WTC11 (cell line): ENCODE data around the gene DRC3. TPM values are rescaled to one million over a fixed set of nuclear protein-coding genes. Genes with fewer than 3 reads are reported as not detected.

Source experiments
- ATAC-seq: fragments of 200-7000 bp; cut with Tn5 transposase; 2 replicates; pipeline ENCODE4 v1.10.0; 2021; ENCODE audit warnings: mild to moderate bottlenecking, moderate library complexity
- CTCF ChIA-PET: fragments of 300-600 bp; sonication (Branson Sonifier 250); formaldehyde crosslinking; loops from one replicate; lab custom pipeline; 2021; ENCODE audit warnings: antibody characterized with exemption; lab: Charles Lee
- POLR2A ChIA-PET: fragments of 350-600 bp; sonication (Branson Sonifier 250); formaldehyde crosslinking; loops from one replicate; lab custom pipeline; 2021; ENCODE audit warnings: antibody characterized with exemption; lab: Charles Lee
- DNase-seq: peaks from one replicate; pipeline ENCODE4 v3.0.0; 2021; ENCODE audit warnings: low spot score
- H3K27ac Mint-ChIP-seq: 2 replicates; pipeline ENCODE4 v1.8.0; 2021; ENCODE audit warnings: mixed read lengths
- H3K27me3 Mint-ChIP-seq: 2 replicates; pipeline ENCODE4 v1.8.0; 2021; ENCODE audit warnings: low read depth, mild to moderate bottlenecking, moderate library complexity, mixed read lengths
- H3K36me3 Mint-ChIP-seq: 2 replicates; pipeline ENCODE4 v1.8.0; 2021; ENCODE audit warnings: mixed read lengths
- H3K4me1 Mint-ChIP-seq: 2 replicates; pipeline ENCODE4 v1.8.0; 2022; ENCODE audit warnings: mixed read lengths
- H3K4me3 Mint-ChIP-seq: 2 replicates; pipeline ENCODE4 v1.8.0; 2021; ENCODE audit warnings: mild to moderate bottlenecking, moderate library complexity, mixed read lengths
- H3K9me3 Mint-ChIP-seq: 2 replicates; pipeline ENCODE4 v1.8.0; 2021; ENCODE audit warnings: mixed read lengths
- ARID4B ChIP-seq: sonication (generic); formaldehyde crosslinking; IDR thresholded peaks from 2 replicates; pipeline ENCODE4 v1.8.0; 2023; ENCODE audit warnings: missing genetic modification reagents, mild to moderate bottlenecking, borderline replicate concordance
- CREM ChIP-seq: sonication (generic); formaldehyde crosslinking; IDR thresholded peaks from 2 replicates; pipeline ENCODE4 v1.8.1; 2022; ENCODE audit warnings: mild to moderate bottlenecking, missing genetic modification reagents, moderate library complexity
- ESRRA ChIP-seq: sonication (generic); formaldehyde crosslinking; IDR thresholded peaks from 2 replicates; pipeline ENCODE4 v1.8.1; 2022; ENCODE audit warnings: mild to moderate bottlenecking, missing genetic modification reagents, borderline replicate concordance
- FOXJ3 ChIP-seq: sonication (generic); formaldehyde crosslinking; IDR thresholded peaks from 2 replicates; pipeline ENCODE4 v1.9.0; 2021; ENCODE audit warnings: missing genetic modification reagents, mild to moderate bottlenecking, borderline replicate concordance
- GABPB1 ChIP-seq: sonication (generic); formaldehyde crosslinking; IDR thresholded peaks from 2 replicates; pipeline ENCODE4 v1.8.1; 2023; ENCODE audit warnings: mild to moderate bottlenecking, missing genetic modification reagents
- HMGA2 ChIP-seq: fragments of 250-450 bp; sonication (Bioruptor Pico); IDR thresholded peaks from 2 replicates; pipeline ENCODE4 v1.4.0; 2021; ENCODE audit warnings: mild to moderate bottlenecking, moderate library complexity
- KAT7 ChIP-seq: sonication (generic); formaldehyde crosslinking; IDR thresholded peaks from 2 replicates; pipeline ENCODE4 v1.8.1; 2023; ENCODE audit warnings: missing genetic modification reagents, mild to moderate bottlenecking, borderline replicate concordance
- NR1H2 ChIP-seq: sonication (generic); formaldehyde crosslinking; IDR thresholded peaks from 2 replicates; pipeline ENCODE4 v1.9.0; 2021; ENCODE audit warnings: mild to moderate bottlenecking, moderate library complexity, missing genetic modification reagents
- TEAD1 ChIP-seq: sonication (generic); formaldehyde crosslinking; IDR thresholded peaks from 2 replicates; pipeline ENCODE4 v1.8.0; 2022; ENCODE audit warnings: mild to moderate bottlenecking, missing genetic modification reagents
- TP53 ChIP-seq: sonication (generic); formaldehyde crosslinking; IDR thresholded peaks from 2 replicates; pipeline ENCODE4 v1.8.1; 2023; ENCODE audit warnings: mild to moderate bottlenecking, missing genetic modification reagents
- ZBTB21 ChIP-seq: sonication (generic); formaldehyde crosslinking; IDR thresholded peaks from 2 replicates; pipeline ENCODE4 v1.8.1; 2023; ENCODE audit warnings: mild to moderate bottlenecking, missing genetic modification reagents, borderline replicate concordance
- ZNF121 ChIP-seq: sonication (generic); formaldehyde crosslinking; IDR thresholded peaks from 2 replicates; pipeline ENCODE4 v1.8.0; 2023; ENCODE audit warnings: missing genetic modification reagents
- ZNF219 ChIP-seq: sonication (generic); formaldehyde crosslinking; IDR thresholded peaks from 2 replicates; pipeline ENCODE4 v1.8.0; 2023; ENCODE audit warnings: missing genetic modification reagents, mild to moderate bottlenecking, borderline replicate concordance
- ZNF232 ChIP-seq: sonication (generic); formaldehyde crosslinking; IDR thresholded peaks from 2 replicates; pipeline ENCODE4 v1.8.0; 2022; ENCODE audit warnings: mild to moderate bottlenecking, missing genetic modification reagents
- total RNA-seq: library from RNA; stranded (reverse); gene quantifications from 3 replicates; pipeline ENCODE4 v1.2.3, GENCODE V29; 2021
- TF ChIP-seq, protein P1 (sequence below): sonication (generic); formaldehyde crosslinking; IDR thresholded peaks from 2 replicates; pipeline ENCODE4 v1.8.0; 2022; ENCODE audit warnings: mild to moderate bottlenecking, missing genetic modification reagents
- TF ChIP-seq, protein P2 (sequence below): sonication (generic); formaldehyde crosslinking; IDR thresholded peaks from 2 replicates; pipeline ENCODE4 v1.8.0; 2023; ENCODE audit warnings: mild to moderate bottlenecking, missing genetic modification reagents
- TF ChIP-seq, protein P3 (sequence below): sonication (generic); formaldehyde crosslinking; IDR thresholded peaks from 2 replicates; pipeline ENCODE4 v1.8.0; 2022; ENCODE audit warnings: mild to moderate bottlenecking, missing genetic modification reagents
- TF ChIP-seq, protein P4 (sequence below): sonication (generic); formaldehyde crosslinking; IDR thresholded peaks from 2 replicates; pipeline ENCODE4 v1.8.1; 2023; ENCODE audit warnings: mild to moderate bottlenecking, missing genetic modification reagents, borderline replicate concordance

Gene DRC3
- total RNA-seq, 1 experiment from 2014 or later: 0.42 TPM

DNA sequence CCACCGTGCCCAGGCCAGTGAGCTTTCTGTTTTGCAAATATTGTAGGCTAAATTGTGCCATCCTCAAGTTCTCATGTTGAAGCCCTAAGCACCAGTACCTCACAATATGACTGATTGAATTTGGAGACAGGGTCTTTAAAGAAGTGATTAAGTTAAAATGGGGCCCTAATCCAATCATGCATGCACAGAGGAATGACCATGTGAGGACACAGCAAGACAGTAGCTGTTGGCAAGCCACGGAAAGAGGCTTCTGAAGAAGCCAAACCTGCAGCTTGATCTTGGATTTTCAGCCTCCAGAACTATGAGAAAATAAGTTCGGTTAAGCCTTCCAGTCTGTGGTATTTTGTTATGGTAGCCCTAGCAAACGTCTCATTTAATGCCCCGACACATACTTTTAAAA is 25.4 kb upstream of the DRC3 start (continued):
- TF ChIP-seq FOXJ3 (CRISPR knock-in tag) (no peak), ZBTB21 (CRISPR knock-in tag) (no peak), GABPB1 (CRISPR knock-in tag) (no peak), CREM (CRISPR knock-in tag) (no peak)
- TF ChIP-seq, protein P1, sequence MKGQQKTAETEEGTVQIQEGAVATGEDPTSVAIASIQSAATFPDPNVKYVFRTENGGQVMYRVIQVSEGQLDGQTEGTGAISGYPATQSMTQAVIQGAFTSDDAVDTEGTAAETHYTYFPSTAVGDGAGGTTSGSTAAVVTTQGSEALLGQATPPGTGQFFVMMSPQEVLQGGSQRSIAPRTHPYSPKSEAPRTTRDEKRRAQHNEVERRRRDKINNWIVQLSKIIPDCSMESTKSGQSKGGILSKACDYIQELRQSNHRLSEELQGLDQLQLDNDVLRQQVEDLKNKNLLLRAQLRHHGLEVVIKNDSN (CRISPR knock-in tag): no peak
- TF ChIP-seq, protein P2, sequence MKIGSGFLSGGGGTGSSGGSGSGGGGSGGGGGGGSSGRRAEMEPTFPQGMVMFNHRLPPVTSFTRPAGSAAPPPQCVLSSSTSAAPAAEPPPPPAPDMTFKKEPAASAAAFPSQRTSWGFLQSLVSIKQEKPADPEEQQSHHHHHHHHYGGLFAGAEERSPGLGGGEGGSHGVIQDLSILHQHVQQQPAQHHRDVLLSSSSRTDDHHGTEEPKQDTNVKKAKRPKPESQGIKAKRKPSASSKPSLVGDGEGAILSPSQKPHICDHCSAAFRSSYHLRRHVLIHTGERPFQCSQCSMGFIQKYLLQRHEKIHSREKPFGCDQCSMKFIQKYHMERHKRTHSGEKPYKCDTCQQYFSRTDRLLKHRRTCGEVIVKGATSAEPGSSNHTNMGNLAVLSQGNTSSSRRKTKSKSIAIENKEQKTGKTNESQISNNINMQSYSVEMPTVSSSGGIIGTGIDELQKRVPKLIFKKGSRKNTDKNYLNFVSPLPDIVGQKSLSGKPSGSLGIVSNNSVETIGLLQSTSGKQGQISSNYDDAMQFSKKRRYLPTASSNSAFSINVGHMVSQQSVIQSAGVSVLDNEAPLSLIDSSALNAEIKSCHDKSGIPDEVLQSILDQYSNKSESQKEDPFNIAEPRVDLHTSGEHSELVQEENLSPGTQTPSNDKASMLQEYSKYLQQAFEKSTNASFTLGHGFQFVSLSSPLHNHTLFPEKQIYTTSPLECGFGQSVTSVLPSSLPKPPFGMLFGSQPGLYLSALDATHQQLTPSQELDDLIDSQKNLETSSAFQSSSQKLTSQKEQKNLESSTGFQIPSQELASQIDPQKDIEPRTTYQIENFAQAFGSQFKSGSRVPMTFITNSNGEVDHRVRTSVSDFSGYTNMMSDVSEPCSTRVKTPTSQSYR: no peak
- TF ChIP-seq, all 79 proteins: peak for 0

- Mint-ChIP-seq H3K27me3 (no peaks in the 10 kb centered on the region), H3K4me1 (peaks cover 26% of the 10 kb centered on the region), H3K4me3 (no peak overlapping the region), H3K9me3 (no peaks in the 10 kb centered on the region), H3K36me3 (no peaks in the 10 kb centered on the region), H3K27ac (no peak overlapping the region)
- POLR2A ChIA-PET: no interaction called here
- ATAC-seq (no peak), DNase-seq (no peak)
- TF ChIP-seq ESRRA (CRISPR knock-in tag) (no peak), TEAD1 (CRISPR knock-in tag) (no peak), NR1H2 (CRISPR knock-in tag) (no peak), KAT7 (no peak), HMGA2 (no peak), CREM (CRISPR knock-in tag) (no peak), ZNF219 (CRISPR knock-in tag) (no peak), ARID4B (no peak), TP53 (no peak), ZNF232 (CRISPR knock-in tag) (no peak), ZNF121 (CRISPR knock-in tag) (no peak)
- TF ChIP-seq, protein P3, sequence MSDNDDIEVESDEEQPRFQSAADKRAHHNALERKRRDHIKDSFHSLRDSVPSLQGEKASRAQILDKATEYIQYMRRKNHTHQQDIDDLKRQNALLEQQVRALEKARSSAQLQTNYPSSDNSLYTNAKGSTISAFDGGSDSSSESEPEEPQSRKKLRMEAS (CRISPR knock-in tag): no peak
- TF ChIP-seq, protein P4, sequence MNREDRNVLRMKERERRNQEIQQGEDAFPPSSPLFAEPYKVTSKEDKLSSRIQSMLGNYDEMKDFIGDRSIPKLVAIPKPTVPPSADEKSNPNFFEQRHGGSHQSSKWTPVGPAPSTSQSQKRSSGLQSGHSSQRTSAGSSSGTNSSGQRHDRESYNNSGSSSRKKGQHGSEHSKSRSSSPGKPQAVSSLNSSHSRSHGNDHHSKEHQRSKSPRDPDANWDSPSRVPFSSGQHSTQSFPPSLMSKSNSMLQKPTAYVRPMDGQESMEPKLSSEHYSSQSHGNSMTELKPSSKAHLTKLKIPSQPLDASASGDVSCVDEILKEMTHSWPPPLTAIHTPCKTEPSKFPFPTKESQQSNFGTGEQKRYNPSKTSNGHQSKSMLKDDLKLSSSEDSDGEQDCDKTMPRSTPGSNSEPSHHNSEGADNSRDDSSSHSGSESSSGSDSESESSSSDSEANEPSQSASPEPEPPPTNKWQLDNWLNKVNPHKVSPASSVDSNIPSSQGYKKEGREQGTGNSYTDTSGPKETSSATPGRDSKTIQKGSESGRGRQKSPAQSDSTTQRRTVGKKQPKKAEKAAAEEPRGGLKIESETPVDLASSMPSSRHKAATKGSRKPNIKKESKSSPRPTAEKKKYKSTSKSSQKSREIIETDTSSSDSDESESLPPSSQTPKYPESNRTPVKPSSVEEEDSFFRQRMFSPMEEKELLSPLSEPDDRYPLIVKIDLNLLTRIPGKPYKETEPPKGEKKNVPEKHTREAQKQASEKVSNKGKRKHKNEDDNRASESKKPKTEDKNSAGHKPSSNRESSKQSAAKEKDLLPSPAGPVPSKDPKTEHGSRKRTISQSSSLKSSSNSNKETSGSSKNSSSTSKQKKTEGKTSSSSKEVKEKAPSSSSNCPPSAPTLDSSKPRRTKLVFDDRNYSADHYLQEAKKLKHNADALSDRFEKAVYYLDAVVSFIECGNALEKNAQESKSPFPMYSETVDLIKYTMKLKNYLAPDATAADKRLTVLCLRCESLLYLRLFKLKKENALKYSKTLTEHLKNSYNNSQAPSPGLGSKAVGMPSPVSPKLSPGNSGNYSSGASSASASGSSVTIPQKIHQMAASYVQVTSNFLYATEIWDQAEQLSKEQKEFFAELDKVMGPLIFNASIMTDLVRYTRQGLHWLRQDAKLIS (CRISPR knock-in tag): no peak
- CTCF ChIA-PET: interaction anchor here (1.2 to 2.6 kb wide), 3 partner anchors 29 to 57 kb away, joined by 3 to 10 read pairs (median 5); no protein-coding TSS in a partner anchor
Measured at GRCh38 chr17:17947966-17948365, 24.7 kb upstream of the DRC3 start.
